SU-DHL-6 (cell line): ENCODE measurements around the gene FOXM1.

Experiments
- H2AFZ ChIP-seq: fragments of 200-600 bp; sonication (generic); 2 replicates; pipeline ENCODE4 v1.6.1; 2014; ENCODE audit warnings: low read depth, mild to moderate bottlenecking, moderate library complexity, mixed read lengths, antibody characterized with exemption, low read length; ENCODE audit not compliant: severe bottlenecking
- H3F3A ChIP-seq: fragments of 200-600 bp; shearing (Covaris generic); 2 replicates; pipeline ENCODE4 v1.6.0; 2016; ENCODE audit warnings: antibody characterized with exemption, mild to moderate bottlenecking; ENCODE audit not compliant: insufficient read depth
- H3K27ac ChIP-seq: fragments of 200-600 bp; sonication (generic); 2 replicates; pipeline ENCODE4 v1.5.1; 2016; ENCODE audit warnings: low read depth, mild to moderate bottlenecking, low read length, moderate library complexity, mixed read lengths
- H3K27me3 ChIP-seq: fragments of 200-600 bp; sonication (generic), shearing (Covaris generic); 2 replicates; pipeline ENCODE4 v1.6.0; 2014; ENCODE audit warnings: mild to moderate bottlenecking, low read length
- H3K36me3 ChIP-seq: fragments of 200-600 bp; sonication (generic); 2 replicates; pipeline ENCODE4 v1.6.1; 2014; ENCODE audit warnings: mild to moderate bottlenecking, low read length, mixed read lengths
- H3K4me2 ChIP-seq: fragments of 300-600, 200-600 bp; shearing (Covaris generic), sonication (generic); 2 replicates; pipeline ENCODE4 v1.6.0; 2014; ENCODE audit warnings: low read length, low read depth, mild to moderate bottlenecking; ENCODE audit not compliant: poor library complexity, severe bottlenecking
- H3K4me3 ChIP-seq: fragments of 200-600 bp; sonication (generic); 2 replicates; pipeline ENCODE4 v1.5.1; 2014; ENCODE audit warnings: antibody characterized with exemption, low read length, mild to moderate bottlenecking, mixed read lengths; ENCODE audit not compliant: insufficient read depth, poor library complexity, severe bottlenecking
- H3K79me2 ChIP-seq: fragments of 200-600 bp; sonication (generic); 2 replicates; pipeline ENCODE4 v1.6.1; 2014; ENCODE audit warnings: mild to moderate bottlenecking, low read length, moderate library complexity; ENCODE audit not compliant: insufficient read depth
- H3K9ac ChIP-seq: fragments of 200-600 bp; sonication (generic); 2 replicates; pipeline ENCODE4 v1.7.0; 2014; ENCODE audit warnings: mild to moderate bottlenecking, low read length
- H3K9me2 ChIP-seq: fragments of 200-600 bp; sonication (generic); replicated peaks from 2 replicates; pipeline ENCODE4 v1.6.1; 2014; ENCODE audit warnings: low read length; ENCODE audit not compliant: insufficient read depth
- H3K9me3 ChIP-seq: fragments of 200-600 bp; sonication (generic); 2 replicates; pipeline ENCODE4 v1.6.1; 2014; ENCODE audit warnings: low read length, mixed read lengths; ENCODE audit not compliant: insufficient read depth
- H4K20me1 ChIP-seq: fragments of 200-600 bp; sonication (generic); 2 replicates; pipeline ENCODE4 v1.6.1; 2014; ENCODE audit warnings: low read depth, mild to moderate bottlenecking, antibody characterized with exemption, low read length, moderate library complexity, mixed read lengths
- CTCF ChIP-seq: fragments of 200-600 bp; sonication (generic); IDR thresholded peaks from one replicate; pipeline ENCODE4 v1.5.1; 2017; ENCODE audit warnings: antibody characterized with exemption, mild to moderate bottlenecking, low read length, moderate library complexity; ENCODE audit not compliant: insufficient read depth, poor library complexity, severe bottlenecking
- EZH2phosphoT487 ChIP-seq: fragments of 200-600 bp; sonication (generic), shearing (Covaris generic); conservative IDR thresholded peaks from 2 replicates; pipeline ENCODE4 v1.6.1; 2018; ENCODE audit warnings: mild to moderate bottlenecking, antibody characterized with exemption, low read length, moderate library complexity, mixed read lengths

The FOXM1 gene

DNA sequence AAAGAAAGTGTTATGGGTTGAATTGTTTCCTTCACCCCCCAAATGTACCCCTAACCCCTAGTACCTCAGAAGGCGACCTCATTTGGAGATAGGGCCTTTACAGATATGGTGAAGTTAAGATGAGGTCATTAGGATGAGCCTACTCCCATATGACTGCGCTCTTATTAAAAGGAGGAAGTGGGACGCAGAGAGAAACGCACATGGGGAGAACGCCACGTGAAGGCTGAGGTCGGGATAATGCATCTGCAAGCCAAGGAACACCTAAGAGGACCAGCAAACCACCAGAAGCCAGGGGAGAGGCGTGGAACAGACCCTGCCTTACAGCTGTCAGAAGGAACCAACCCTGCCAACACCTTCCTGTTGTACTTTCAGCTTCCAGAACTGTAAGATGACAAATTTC is 40.4 kb downstream of the FOXM1 start:
- Histone ChIP-seq H3K9me2 (no peaks in the 10 kb centered on the region), H3K27ac (no peak overlapping the region), H3K4me2 (no peak overlapping the region)

DNA sequence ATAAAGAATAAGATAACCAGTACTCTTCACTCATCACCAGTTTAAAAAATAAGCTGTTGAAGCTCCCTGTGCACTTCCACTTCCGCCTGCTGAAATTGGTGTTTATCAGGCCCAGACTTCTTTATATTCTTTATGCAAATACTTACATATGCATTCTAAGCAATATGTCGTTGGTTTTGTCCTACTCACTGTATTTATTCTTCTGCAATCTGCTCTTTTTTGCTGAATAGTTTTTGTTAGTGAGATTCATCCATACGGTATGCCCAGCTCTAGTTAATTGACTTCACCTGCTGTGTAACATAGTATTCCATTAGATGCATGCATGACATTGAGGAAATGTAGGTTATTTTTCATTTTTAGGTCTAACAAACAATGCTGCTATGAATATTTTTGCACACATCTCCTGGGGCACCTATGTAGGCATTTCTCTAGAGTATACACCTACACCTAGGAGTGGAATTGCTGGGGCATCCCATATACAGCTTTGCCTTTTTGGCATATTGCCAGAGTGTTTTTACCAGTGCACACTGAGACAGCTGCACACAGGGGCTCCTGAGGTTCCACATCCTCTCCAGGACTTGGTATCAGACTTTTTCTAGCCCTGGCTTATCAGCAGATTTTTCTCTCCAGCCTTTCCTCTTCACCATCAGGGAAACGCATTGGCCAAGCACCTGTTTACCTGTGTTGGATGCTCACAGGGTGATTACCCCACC is 41.1 kb downstream of the FOXM1 start:
- Histone ChIP-seq H3K4me3 (no peak overlapping the region), H3K27ac (no peak overlapping the region), H3K36me3 (no peaks in the 10 kb centered on the region), H3K9me2 (no peaks in the 10 kb centered on the region), H4K20me1 (no peaks in the 10 kb centered on the region), H3K9ac (no peak overlapping the region), H3K9me3 (no peaks in the 10 kb centered on the region), H2AFZ (no peak overlapping the region), H3K27me3 (no peaks in the 10 kb centered on the region), H3K79me2 (no peaks in the 10 kb centered on the region), H3F3A (no peaks in the 10 kb centered on the region), H3K4me2 (no peak overlapping the region)
- TF ChIP-seq CTCF (no peak), EZH2phosphoT487 (no peak)

More for the DNA sequence above, 40.4 kb downstream of the FOXM1 start:
- Histone ChIP-seq H3F3A (no peaks in the 10 kb centered on the region), H4K20me1 (no peaks in the 10 kb centered on the region), H3K4me3 (no peak overlapping the region), H3K9me3 (no peaks in the 10 kb centered on the region), H3K9ac (no peak overlapping the region), H3K27me3 (no peaks in the 10 kb centered on the region), H3K36me3 (no peaks in the 10 kb centered on the region), H2AFZ (no peak overlapping the region), H3K79me2 (no peaks in the 10 kb centered on the region)
- TF ChIP-seq EZH2phosphoT487 (no peak), CTCF (no peak)

DNA sequence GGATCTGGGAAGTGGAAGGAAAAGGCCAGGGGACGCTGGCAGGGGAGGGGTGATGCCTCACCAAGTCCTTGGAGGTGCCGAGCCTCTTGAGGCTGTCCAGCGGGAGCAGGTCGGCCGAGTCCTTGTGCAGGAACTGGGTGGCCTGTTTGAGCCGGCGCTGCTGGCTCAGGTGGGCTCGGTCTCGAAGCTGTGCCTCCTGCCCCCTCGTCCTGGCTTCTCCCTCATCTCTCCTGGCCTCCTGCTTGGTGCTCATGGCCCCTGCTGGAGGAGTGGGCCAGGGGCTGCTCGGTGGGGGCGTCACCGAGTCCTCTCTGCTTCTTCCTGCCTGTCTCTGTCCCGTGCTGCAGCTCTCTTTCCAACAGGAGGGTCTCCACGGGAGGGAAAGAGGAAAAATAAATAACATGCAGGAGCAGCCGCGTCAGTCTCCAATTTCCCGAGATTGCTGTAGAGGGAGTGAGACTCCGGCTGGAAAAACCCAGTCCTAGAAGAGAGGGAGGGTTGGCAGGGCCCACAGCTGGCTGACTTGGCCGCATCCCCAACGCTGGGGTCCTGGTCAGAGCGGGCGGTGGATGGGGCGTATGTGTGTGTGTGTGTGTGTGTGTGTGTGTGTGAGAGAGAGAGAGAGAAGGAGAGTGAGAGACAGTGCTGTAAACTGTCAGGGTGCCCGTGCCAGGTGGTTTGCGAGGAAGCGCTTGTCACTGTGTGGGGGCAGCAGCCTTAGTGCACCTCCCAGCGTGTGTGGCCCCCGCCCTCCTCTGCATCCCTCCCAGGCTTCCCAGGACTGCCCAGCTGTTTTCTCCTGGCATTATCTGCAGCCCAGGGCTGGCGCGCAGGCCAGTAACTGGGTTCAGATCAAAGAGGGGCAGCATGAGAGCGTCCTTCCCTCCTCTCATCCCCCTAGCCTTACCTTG is 42.1 kb downstream of the FOXM1 start, which contains the start of gene NRIP2:
Gene NRIP2 (minus strand): TSS at position 455 of the 911 bp plus-strand sequence. CDS start 52 bp downstream, at position 403.
- Histone ChIP-seq H3K9me2 (no peaks in the 10 kb centered on the region), H3K9me3 (no peaks in the 10 kb centered on the region), H3K27me3 (no peaks in the 10 kb centered on the region), H3K79me2 (no peaks in the 10 kb centered on the region), H2AFZ (no peak within 1 kb of the TSS), H3K4me2 (no peak within 1 kb of the TSS), H3F3A (no peaks in the 10 kb centered on the region), H3K4me3 (no peak within 1 kb of the TSS), H3K36me3 (no peaks in the 10 kb centered on the region), H4K20me1 (no peaks in the 10 kb centered on the region), H3K9ac (no peak within 1 kb of the TSS), H3K27ac (no peak within 1 kb of the TSS)
- TF ChIP-seq EZH2phosphoT487 (no peak), CTCF (no peak)
